ENCODE measurements around the gene PRKCB. TPM values are rescaled to one million over a fixed set of nuclear protein-coding genes. Genes with fewer than 3 reads are reported as not detected.

The PRKCB gene
- total and polyA plus RNA-seq, 2 donors from 2014 or later, result 0.62 to 17.8 TPM

GRCh38 chr16:24075931-24076716 is 240.3 kb downstream of the PRKCB start:
- intact Hi-C loops (cut with DNase I), result no loop called here
- H3K4me3 ChIP-seq (ENCODE audit: low read length in 3 of 3), result no peak overlapping the region
- no peak overlapping the region for H3K27ac ChIP-seq (ENCODE audit: low read depth in 2 of 2, low read length in 2 of 2)
- no peaks in the 10 kb centered on the region for H3K27me3 ChIP-seq (ENCODE audit: control insufficient read depth, insufficient read depth, low read length)
- DNase-seq (peak in 2 of 5 donors; percentile 4 to 5), FAIRE-seq (no peak)
- TF ChIP-seq CTCF (IDR thresholded peaks at IDR 0.05; ENCODE audit: borderline replicate concordance, extremely low read depth, insufficient read depth), result no peak
- H3K9ac ChIP-seq (ENCODE audit: low read length in 3 of 3), result no peak overlapping the region
- no peaks in the 10 kb centered on the region for H3K36me3 ChIP-seq (ENCODE audit: control insufficient read depth in 2 of 3, insufficient read depth in 3 of 3, low read length in 3 of 3)
- no peaks in the 10 kb centered on the region for H3K4me1 ChIP-seq (ENCODE audit: control insufficient read depth in 2 of 3, insufficient read depth in 2 of 3, low read depth in 1 of 3, low read length in 3 of 3)
- no peaks in the 10 kb centered on the region for H3K9me3 ChIP-seq (ENCODE audit: control insufficient read depth in 2 of 3, insufficient read depth in 1 of 3, low read length in 3 of 3)

- FAIRE-seq (no peak), DNase-seq (no peak)
- no peak overlapping the region for H3K9ac ChIP-seq (ENCODE audit: low read length in 3 of 3)
- H3K4me1 ChIP-seq (ENCODE audit: control insufficient read depth in 2 of 3, insufficient read depth in 2 of 3, low read depth in 1 of 3, low read length in 3 of 3), result no peaks in the 10 kb centered on the region
- H3K27me3 ChIP-seq (ENCODE audit: control insufficient read depth, insufficient read depth, low read length), result no peaks in the 10 kb centered on the region
- H3K4me3 ChIP-seq (ENCODE audit: low read length in 3 of 3), result no peak overlapping the region
- H3K36me3 ChIP-seq (ENCODE audit: control insufficient read depth in 2 of 3, insufficient read depth in 3 of 3, low read length in 3 of 3), result no peaks in the 10 kb centered on the region
- no peak for TF ChIP-seq CTCF (IDR thresholded peaks at IDR 0.05; ENCODE audit: borderline replicate concordance, extremely low read depth, insufficient read depth)
- intact Hi-C loops (cut with DNase I), result no loop called here
- no peak overlapping the region for H3K27ac ChIP-seq (ENCODE audit: low read depth in 2 of 2, low read length in 2 of 2)
- no peaks in the 10 kb centered on the region for H3K9me3 ChIP-seq (ENCODE audit: control insufficient read depth in 2 of 3, insufficient read depth in 1 of 3, low read length in 3 of 3)
Measured at GRCh38 chr16:24077292-24077691, 241.5 kb downstream of the PRKCB start.

- no peak overlapping the region for H3K27ac ChIP-seq (ENCODE audit: low read depth in 2 of 2, low read length in 2 of 2)
- H3K9me3 ChIP-seq (ENCODE audit: control insufficient read depth in 2 of 3, insufficient read depth in 1 of 3, low read length in 3 of 3), result no peaks in the 10 kb centered on the region
- TF ChIP-seq CTCF (IDR thresholded peaks at IDR 0.05; ENCODE audit: borderline replicate concordance, extremely low read depth, insufficient read depth), result no peak
- H3K9ac ChIP-seq (ENCODE audit: low read length in 3 of 3), result no peak overlapping the region
- FAIRE-seq (no peak), DNase-seq (no peak)
- no peaks in the 10 kb centered on the region for H3K4me1 ChIP-seq (ENCODE audit: control insufficient read depth in 2 of 3, insufficient read depth in 2 of 3, low read depth in 1 of 3, low read length in 3 of 3)
- intact Hi-C loops (cut with DNase I), result no loop called here
- no peak overlapping the region for H3K4me3 ChIP-seq (ENCODE audit: low read length in 3 of 3)
- H3K36me3 ChIP-seq (ENCODE audit: control insufficient read depth in 2 of 3, insufficient read depth in 3 of 3, low read length in 3 of 3), result no peaks in the 10 kb centered on the region
- no peaks in the 10 kb centered on the region for H3K27me3 ChIP-seq (ENCODE audit: control insufficient read depth, insufficient read depth, low read length)
Measured at GRCh38 chr16:24077966-24078365, 242.2 kb downstream of the PRKCB start.

All from kidney (tissue), 14 donors.